Activated CD4-positive, alpha-beta T cell treated with anti-CD3 and anti-CD28 coated beads, Interleukin-2, Interleukin-6, amounts not matched to agents 100 ng/mL and 50 ng/mL, durations not matched to agents 16 hours and 8 hours (primary cell): ENCODE measurements around the gene MIA2.
"Not testable (repeated sequence)": the region's sequence is repeated elsewhere in the genome, so short reads cannot be mapped to it uniquely, and the experiment has no call there.

ENCODE experiments used
- DNase-seq: peaks from one replicate; pipeline ENCODE4 v3.0.0-alpha.2; 2020

The MIA2 gene

DNA sequence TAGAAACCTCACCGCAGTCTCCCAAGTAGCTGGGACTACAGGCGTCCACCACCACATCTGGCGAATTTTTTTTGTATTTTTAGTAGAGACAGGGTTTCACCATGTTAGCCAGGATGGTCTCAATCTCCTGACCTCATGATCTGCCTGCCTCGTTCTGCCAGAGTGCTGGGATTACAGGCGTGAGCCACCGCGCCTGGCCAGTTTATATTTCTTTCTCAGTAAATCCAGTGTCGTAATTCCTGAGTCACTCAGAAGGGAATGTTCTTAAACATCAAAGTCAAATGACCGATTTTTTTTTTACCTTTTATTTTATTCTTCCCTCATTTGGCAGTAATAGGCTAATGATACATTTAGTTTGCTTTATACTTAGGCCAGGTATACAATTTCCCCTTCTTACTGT is 118.0 kb downstream of the MIA2 start:
- no peak for DNase-seq

DNA sequence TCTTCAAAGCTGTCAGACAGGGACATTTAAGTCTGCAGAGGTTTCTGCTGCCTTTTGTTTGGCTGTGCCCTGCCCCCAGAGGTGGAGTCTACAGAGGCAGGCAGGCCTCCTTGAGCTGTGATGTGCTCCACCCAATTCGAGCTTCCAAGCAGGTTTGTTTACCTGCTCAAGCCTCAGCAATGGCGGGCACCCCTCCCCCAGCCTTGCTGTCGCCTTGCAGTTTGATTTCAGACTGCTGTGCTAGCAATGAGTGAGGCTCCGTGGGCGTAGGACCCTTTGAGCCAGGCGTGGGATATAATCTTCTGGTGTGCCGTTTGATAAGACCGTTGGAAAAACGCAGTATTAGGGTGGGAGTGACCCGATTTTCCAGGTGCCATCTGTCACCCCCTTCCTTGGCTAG is 125.4 kb downstream of the MIA2 start:
- DNase-seq: not testable (repeated sequence)

DNA sequence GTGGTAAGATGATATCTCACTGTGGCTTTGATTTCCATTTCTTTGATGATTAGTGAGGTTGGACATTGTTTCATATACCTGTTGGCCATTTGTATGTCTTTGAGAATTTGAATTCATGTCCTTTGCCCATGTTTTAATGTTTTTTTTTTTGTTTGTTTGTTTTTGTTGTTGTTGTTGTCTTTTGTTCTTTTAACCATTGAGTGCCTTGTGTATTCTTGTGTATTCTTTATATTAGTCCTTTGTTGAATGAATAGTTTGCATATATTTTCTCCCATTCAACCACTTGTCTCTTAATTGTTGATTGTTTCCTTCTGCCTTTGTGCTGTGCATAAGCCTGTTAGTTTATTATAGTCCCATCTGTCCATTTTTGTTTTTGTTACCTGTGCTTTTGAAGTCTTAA is 126.6 kb downstream of the MIA2 start:
- no peak for DNase-seq

- DNase-seq: not testable (repeated sequence)
Measured at GRCh38 chr14:39361556-39361955, 127.8 kb downstream of the MIA2 start.

DNA sequence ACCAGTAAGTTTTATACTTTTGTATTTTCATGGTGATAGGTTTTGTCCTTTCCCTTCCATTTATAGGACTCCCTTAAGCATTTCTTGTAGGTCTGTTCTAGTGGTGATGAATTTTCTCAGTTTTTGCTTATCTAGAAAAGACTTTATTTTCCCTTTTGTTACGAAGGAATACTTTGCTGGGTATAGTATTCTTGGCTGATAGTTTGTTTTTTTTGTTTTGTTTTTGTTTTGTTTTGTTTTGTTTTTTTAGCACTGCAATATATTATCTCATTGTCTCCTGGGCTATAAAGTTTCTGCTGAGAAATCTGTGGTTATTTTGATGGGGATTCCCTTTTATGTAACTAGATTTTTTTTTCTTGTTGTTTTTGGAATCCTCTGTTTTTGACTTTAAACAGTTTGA is 130.8 kb downstream of the MIA2 start:
- no peak for DNase-seq

DNA sequence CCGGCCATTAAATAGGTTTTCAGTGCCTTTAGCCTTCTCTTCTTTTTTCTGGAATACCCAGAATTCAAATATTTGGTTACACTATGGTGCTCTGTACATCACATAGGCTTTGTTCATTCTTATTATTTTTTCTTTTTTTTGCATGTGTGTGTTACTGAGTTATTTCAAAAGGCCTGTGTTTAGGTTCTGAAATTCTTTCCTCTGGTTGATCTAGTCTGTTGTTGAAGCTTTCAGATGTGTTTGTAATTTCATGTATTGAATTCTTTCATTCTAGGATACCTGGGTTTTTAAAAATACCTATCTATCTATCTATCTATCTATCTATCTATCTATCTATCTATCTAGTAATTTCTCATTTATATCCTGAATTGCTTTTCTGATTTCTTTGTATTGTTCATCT is 131.6 kb downstream of the MIA2 start:
- DNase-seq: no peak

DNA sequence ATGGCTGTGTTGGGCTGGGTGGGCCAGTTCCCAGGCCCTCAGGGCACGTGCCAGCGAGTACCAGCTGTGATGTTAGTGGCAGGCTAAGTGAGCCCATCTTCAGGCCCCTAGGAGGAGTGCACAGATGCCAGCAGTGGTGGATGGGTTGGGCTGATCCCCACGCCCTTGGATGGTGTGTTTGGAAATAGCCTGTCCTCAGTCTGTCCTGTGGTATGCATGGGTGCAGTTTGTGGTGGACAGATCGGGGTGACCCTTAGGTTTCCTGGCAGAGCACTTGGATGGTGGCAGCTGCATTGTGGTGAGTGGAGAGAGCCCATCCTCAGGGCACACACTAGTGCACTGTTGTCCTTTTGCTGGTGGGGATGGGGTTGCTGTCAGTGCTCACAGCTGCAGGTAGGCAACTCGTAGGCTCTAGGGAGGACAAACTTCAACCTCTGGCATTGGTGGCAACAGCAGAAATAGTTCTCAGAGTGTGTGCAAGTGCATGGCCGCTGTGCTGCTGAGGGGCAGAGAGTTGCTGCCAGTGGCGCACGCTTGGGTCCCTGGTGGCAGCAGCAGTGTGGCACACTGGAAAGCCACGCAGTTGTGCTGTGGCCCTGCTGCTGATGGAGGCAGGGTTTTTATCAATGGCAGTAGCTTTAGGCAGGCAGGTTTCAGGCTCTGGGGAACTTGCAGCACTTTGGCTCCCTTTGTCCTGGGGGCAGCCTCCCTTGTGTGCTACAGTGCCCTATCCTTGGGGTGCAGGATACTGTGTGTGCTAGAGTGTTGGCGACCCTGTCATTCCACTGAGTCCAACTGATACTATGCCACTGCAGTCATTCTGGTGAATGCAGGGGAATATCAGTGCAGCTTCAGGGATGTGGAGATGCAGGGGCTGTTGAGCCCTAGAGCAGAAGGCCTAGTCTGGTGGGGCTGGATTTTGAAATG is 133.0 kb downstream of the MIA2 start:
- DNase-seq: no peak

DNA sequence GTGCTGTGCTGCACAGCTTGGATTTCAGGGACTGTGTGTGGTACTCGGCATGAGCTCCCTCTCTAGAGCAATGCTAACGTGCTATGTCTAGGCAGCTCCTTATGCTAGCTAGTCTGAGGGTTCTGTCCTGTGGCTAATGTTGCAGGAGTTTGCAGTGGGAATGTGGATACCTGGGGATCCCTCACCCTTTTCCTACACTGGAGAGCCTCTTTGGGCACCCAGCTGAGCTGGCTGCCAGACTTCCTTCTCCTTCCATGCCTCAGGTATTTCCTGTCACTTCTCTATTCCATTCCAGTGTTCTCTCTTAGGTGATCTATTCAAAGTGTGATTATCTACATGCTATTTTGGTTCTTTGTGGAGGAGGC is 133.7 kb downstream of the MIA2 start:
- DNase-seq: no peak

DNA sequence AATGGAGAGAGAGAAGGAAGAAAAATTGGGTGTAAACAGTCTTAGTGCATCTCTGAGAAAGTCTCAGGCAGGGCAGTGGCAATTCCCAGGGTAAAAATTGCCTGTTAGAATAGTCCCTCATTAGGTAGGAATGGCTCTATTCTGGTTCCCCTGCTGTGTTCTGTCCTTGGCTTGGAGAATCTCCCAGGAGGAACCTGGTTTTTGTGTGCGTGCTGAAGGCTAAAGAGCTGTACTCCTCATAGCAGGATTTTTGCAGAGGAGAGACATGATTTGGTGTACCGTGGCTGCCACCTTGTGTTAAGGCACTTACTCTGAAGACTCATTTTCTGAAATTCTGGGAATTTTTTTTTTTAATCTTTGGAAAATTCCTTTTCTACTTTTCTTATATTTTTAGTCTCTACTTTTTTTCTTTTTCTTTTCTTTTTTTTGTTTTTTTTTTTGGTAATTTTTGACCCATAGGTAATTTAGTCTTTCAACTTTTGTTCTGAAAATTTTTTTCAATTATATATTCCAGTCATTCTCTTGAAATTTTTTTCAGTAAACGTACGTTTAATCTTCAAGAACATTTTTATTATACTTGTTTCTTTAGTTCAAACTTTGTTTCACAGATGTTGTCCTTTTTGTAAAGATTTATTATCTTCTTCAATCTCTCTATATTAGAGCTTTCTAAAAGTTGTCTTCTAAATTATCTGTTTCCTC is 134.7 kb downstream of the MIA2 start:
- peak; percentile 38 for DNase-seq

GRCh38 chr14:39369029-39369428 is 135.3 kb downstream of the MIA2 start:
- no peak for DNase-seq

GRCh38 chr14:39370415-39370814 is 136.7 kb downstream of the MIA2 start:
- DNase-seq: no peak

DNA sequence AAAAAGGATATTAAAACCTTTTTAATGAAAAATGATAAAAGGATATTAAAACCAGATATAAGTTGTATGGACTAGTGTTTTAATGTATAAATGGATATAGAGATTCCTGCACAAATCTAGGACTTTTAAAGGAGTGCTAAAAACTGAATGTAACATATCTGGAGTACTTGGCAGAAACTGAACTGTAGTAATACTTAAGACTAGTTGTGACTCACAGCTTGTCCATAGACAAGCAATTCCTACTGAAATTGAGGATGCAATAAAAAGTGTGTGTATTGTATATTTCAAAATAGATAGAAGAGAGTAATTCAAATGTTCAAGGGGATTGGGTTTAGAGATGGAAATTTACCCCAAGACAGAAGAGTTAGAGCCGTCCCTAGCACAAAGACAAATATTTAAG is 138.9 kb downstream of the MIA2 start:
- no peak for DNase-seq

GRCh38 chr14:39374851-39375250 is 141.1 kb downstream of the MIA2 start:
- DNase-seq: no peak

DNA sequence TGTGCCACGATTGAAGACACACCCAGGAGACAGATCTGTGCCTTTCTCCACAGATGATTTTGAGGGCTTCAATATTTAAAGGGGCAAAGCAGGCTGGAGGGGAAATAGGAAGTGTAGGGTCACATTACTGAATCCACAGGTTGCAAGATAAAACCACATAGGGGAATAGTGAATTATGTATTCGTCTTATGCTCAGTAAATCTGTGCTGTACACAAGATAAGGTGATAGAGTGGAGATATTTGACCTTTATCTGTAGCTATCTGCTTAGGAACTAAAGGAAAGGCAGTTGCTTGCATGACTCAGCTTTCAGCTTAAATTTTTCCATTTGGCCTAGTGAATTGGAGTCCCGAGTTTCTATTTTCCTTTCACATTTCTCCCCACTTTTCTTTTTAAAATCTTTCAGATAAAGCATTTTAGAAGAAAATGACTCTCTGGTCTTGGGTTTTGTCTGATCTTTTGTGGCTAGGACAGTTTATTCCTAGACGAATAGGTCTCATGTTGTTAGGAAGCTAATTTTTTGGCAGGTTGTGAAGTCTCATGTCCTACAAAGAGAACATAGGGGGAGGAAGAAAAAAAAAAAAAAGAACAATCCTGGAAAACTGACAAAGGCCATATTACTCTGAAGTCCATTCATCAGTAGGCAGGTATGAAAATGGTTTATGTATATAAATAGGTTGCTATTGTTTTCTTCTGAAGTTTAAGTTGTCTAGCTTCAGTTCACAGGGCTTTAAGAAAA is 143.1 kb downstream of the MIA2 start:
- no peak for DNase-seq

GRCh38 chr14:39381366-39381765 is 147.7 kb downstream of the MIA2 start:
- DNase-seq: no peak

- no peak for DNase-seq
Measured at GRCh38 chr14:39382463-39382862, 148.7 kb downstream of the MIA2 start.

DNA sequence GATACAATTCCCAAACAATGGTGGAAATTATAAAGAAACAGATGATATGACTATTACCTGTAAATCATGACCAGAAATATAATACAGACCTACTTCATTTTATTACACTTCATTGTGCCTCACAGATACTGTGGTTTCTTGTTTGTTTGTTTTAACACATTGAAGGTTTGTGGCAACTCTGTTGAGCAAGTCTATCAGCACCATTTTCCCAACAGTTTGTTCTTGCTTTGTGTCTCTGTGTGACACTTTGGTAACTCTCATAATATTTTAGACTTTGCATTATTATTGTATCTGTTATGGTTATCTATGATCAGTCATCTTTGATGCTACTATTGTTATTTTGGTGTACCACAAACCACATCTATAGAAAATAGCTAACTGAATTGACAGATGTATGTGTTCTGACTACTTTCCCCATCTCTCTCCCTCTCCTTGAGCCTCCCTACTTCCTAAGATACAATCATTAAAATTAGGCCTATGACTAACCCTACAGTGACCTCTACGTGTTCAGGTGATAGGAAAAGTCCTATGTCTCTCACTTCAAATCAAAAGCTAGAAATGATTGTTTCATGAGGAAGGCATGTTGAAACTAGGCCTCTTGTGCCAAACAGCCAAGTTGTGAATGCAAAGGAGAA is 149.4 kb downstream of the MIA2 start:
- DNase-seq: peak; percentile 53

DNA sequence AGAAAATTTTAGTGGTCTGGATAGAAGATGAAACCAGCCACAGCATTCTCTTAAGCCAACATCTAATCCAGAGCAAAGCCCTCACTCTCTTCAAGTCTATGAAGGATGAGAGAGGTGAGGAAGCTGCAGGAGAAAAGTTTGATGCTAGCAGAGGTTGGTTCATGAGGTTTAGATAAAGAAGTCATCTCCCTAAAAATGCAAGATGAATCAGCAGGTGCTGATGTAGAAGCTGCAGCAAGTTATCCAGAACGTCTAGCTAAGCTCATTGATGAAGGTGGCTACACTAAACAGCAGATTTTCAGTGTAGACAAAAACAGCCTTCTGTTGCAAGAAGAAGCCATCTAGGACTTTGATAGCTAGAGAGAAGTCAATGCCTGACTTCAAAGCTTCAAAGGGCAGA is 150.0 kb downstream of the MIA2 start:
- DNase-seq: no peak

GRCh38 chr14:39384177-39384576 is 150.5 kb downstream of the MIA2 start:
- DNase-seq: no peak

GRCh38 chr14:39393289-39393688 is 159.6 kb downstream of the MIA2 start:
- DNase-seq: no peak

GRCh38 chr14:39395555-39396254 is 162.0 kb downstream of the MIA2 start:
- DNase-seq: no peak

GRCh38 chr14:39396448-39396847 is 162.7 kb downstream of the MIA2 start:
- DNase-seq: no peak

- no peak for DNase-seq
Measured at GRCh38 chr14:39398382-39398781, 164.7 kb downstream of the MIA2 start.
